Measurements from ENCODE around the gene GNAI2.

DNA sequence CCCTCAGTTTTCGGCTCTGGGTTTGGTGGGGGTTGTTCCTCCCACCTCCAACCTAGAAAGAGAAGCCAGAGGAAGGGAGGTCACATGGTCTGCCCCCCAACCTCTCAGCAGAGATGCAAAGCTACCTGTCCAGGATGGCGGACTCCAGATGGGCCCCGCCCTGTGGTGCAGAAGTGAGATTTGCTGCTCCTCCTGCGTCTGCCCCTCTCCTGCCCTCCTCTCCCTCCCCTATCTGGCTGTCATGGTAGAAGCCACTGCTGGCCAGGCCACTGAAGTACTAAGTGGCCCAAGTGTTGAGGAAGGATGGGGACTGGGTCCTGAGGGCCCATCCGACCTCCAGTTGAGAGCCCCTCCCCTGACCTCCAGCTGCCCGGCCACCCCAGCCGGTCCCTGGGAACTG, 30.8 kb downstream of the GNAI2 start:
- TF ChIP-seq, protein P1, sequence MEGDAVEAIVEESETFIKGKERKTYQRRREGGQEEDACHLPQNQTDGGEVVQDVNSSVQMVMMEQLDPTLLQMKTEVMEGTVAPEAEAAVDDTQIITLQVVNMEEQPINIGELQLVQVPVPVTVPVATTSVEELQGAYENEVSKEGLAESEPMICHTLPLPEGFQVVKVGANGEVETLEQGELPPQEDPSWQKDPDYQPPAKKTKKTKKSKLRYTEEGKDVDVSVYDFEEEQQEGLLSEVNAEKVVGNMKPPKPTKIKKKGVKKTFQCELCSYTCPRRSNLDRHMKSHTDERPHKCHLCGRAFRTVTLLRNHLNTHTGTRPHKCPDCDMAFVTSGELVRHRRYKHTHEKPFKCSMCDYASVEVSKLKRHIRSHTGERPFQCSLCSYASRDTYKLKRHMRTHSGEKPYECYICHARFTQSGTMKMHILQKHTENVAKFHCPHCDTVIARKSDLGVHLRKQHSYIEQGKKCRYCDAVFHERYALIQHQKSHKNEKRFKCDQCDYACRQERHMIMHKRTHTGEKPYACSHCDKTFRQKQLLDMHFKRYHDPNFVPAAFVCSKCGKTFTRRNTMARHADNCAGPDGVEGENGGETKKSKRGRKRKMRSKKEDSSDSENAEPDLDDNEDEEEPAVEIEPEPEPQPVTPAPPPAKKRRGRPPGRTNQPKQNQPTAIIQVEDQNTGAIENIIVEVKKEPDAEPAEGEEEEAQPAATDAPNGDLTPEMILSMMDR (conservative IDR thresholded peaks at IDR 0.05): no peak
- TF ChIP-seq EZH2 (IDR thresholded peaks at IDR 0.05; ENCODE audit: low read depth): no peak

Measured in PC-9 (cell line).